NCI-H2107 treated with DMSO at 0.1 percent for 48 hours (cell line): ENCODE measurements around the gene ITGA8.
A peak's percentile ranks its signal among the peaks of the same experiment; 100 is the strongest.

Experiments used
- DNase-seq: peaks from one replicate; lab custom pipeline; 2025; ENCODE audit not compliant: unreplicated experiment; lab: John Stamatoyannopoulos, UW

The ITGA8 gene

GRCh38 chr10:15737656-15738055, 17.9 kb upstream of the ITGA8 start:
- DNase-seq, result no peak

DNA sequence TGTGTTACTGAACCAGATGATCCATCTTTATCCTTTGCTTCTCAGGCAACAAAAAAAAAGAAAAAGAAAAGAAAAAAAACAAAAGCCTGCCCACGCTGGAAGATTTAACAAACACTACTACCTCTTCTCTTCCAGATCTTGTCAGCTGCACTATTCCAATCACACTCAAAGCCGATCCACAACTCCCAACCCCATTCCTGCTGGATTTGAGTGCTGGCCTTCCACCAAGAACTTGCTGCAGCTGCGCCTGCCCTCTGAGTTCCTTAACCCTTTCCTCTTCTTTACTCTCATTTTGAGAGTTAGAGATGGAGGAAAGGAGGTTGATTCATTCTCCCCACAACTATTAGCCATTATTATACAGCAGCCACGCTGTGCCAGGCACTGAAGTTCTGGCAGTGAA, 16.0 kb upstream of the ITGA8 start:
- no peak for DNase-seq

DNA sequence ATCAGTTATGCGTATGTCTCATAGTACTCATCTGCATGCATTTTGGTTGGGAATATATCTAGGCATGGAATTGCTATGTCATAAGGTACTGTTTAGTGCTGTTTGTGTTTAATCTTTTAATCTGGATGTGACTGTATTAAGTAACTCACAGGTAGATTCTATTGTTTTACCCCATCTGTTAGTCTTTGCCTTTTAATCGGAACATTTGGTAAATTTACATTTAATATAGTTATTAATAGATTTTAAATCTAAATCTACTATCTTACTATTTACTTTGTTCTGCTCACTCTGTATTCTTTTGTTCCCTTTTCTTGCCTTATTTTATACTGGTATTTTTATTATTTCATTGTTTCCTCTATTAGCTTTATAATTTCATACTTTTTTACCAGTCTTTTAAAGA, 10.6 kb upstream of the ITGA8 start:
- DNase-seq, result no peak

DNA sequence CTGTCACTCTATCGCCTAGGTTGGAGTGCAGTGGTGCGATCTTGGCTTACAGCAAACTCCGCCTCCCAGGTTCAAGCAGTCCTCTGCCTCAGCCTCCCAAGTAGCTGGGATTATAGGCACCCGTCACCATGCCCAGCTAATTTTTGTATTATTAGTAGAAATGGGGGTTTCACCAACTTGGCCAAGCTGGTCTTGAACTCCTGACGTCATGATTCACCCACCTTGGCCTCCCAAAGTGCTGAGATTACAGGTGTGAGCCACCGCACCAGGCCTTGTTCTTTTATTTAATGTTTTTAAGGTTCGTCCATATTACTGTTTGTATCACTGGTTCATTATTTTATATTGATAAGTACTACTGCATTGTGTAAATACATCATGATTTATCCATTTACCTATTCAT, 10.2 kb upstream of the ITGA8 start:
- no peak for DNase-seq

- no peak for DNase-seq
Observed at GRCh38 chr10:15726042-15726441, 6.3 kb upstream of the ITGA8 start.

DNA sequence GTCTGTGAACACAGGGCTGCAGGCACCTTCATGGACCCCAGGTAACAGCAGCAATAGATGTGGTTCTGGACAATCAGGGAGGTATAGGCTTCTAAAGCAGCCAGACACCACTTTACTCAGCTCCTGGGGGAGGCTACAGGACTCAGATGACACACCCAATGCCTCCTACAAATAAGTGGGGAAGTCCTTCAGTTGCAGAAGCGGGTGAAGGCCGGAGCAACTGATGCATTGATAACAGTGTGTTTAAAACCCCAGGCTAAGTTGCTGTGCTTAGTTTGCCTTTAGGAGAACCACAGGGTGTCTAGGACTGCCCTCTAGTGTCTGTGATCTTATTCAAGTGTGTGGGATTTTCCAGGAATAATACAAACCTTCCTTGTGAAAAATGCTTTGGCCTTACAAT, 5.9 kb upstream of the ITGA8 start:
- DNase-seq, result peak; percentile 1

- no peak for DNase-seq
Observed at GRCh38 chr10:15724683-15725082, 5.0 kb upstream of the ITGA8 start.

- DNase-seq, result no peak
Observed at GRCh38 chr10:15723803-15724202, 4.1 kb upstream of the ITGA8 start.

DNA sequence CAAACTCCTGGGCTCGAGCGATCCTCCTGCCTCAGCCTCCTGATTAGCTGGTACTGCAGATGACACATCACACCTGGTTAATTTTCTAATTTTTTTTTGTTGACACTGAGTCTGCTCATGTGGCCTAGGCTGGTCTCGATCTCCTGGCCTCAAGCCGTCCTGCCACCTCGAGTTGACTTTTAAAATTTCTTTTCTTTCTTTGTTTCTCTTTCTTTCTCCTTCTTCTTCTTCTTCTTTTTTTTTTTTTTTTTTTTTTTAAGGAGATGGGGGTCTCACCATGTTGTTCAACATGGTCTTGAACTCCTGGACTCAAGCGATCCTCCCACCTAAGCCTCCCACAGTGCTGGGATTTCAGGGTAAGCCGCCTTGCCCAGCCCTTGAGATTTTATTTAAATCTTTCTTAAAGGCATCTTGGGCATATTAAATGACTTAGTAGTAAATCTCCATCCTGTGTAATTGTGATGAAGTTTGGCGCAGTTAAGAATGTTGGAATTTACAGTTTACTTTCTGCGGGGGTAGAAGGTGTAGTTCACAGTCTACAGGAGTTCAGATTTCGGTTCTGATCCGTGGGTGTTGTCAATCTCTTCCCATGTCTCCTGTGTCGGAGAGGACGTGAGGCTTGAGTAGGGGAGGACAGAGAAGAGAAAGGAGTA, 1.0 kb upstream of the ITGA8 start:
- DNase-seq, result no peak

GRCh38 chr10:15719049-15719898, 448 bp downstream of the ITGA8 start:
- DNase-seq, result no peak

DNA sequence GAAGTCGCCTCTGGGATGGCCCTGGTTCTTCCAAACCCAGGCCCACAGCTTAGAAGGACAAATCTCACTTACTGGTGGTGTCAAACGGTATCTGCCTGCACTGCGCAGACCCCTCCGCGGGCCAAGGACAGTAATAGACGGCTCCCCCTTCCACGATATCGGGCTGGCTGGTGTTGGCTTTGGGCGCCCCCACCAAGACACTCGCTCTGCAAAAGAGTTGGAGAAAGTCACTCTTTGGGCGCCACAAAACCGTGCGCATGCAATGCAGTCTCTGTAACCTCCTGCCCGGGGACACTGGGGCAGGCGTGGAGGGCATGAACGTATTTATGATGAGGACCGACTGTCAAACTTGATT, 1.1 kb downstream of the ITGA8 start:
- no peak for DNase-seq

GRCh38 chr10:15715619-15716227, 4.0 kb downstream of the ITGA8 start:
- DNase-seq, result no peak

- DNase-seq, result no peak
Observed at GRCh38 chr10:15714847-15715246, 4.9 kb downstream of the ITGA8 start.

GRCh38 chr10:15712883-15713282, 6.8 kb downstream of the ITGA8 start:
- no peak for DNase-seq

GRCh38 chr10:15710455-15710854, 9.3 kb downstream of the ITGA8 start:
- DNase-seq, result no peak

- no peak for DNase-seq
Observed at GRCh38 chr10:15705298-15705697, 14.4 kb downstream of the ITGA8 start.

DNA sequence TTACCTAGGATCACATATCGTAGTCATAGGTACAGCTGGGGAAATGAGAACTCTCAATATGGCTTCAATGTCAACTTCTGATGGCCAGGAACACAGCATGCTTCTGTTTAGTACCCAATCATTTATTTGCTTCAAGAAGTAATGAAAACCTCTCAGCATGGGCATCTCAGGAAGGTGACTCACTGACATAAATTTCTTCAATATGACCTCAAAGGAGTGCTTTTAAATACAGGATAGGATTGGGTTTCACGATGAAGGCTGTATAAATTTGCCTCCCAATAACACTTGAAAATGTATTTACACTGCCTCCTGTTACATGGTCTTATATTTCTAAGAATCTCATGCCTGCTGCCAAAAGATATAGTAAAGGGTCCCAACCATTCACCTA, 15.1 kb downstream of the ITGA8 start:
- DNase-seq, result no peak

GRCh38 chr10:15703944-15704580, 15.7 kb downstream of the ITGA8 start:
- DNase-seq, result no peak

- DNase-seq, result no peak
Observed at GRCh38 chr10:15703151-15703880, 16.4 kb downstream of the ITGA8 start.

DNA sequence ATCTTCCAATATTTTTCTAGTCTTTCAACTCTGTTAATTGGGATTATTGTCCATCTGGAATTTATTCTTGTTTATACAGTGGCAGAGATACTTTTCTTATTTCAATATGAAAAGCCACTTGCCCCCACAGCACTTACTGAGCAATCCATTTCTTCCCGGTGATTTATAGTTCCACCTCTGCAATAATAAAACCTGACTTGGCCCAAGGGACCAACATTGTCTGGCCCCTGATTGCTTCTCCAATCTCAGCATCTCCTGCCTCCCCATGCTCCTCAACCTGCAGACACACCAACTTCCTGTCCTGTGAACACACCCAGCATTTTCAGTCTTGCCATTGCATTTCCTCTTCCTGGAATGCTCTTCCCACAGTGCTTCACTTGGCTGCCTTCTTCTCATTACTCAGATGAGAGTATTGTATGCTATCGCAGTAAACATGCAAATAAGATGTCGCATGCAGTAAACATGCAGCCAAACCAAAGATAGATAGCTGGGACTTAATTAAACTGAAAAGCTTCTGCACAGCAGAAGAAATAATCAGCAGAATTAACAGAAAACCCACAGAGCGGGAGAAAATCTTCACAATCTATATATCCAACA, 19.5 kb downstream of the ITGA8 start:
- no peak for DNase-seq

GRCh38 chr10:15695852-15696251, 23.9 kb downstream of the ITGA8 start:
- no peak for DNase-seq
